HUDEP-2 (cell line): ENCODE results near the gene ATF1.
A peak's percentile ranks its signal among the peaks of the same experiment; 100 is the strongest.

Experiments used
- DNase-seq, 76 experiments: peaks; one replicate each; lab custom pipeline; 2025; ENCODE audit not compliant: unreplicated experiment in 76 of 76; lab: John Stamatoyannopoulos, UW

The ATF1 gene

DNA sequence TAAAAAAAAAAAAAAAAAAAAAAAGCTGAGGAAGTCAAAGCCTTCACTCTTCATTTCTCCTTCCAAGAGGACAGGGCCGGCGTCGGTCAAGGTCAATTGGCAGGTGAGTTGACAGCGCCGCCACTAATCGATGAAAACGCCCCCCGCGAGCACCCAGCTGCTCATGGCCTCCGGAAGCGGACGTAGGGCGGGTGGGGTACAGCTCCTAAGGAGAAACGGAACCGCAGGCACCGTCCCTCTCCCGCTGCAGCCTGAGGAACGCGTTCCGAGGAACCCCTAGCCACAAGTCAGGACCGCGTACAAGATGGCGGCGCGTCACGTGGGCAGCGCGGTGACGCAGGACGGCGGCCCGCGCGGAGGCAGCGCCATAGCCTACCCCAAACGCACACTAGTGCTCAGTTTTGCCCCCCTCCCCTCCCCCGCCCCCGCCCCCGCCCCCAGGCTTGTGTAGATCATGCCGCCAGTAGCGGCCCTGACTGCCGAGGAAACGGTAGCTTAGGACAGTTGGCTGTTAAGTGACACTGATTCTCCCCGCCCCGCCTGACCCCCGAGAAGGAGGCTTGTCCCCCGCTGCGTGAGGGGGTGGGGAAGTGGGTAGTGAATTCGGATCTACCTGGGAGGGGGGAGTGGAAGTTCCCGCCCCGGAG lies at the start of gene ATF1:
Gene ATF1 (plus strand): TSS at position 463 of the 647 bp plus-strand sequence. CDS start 16,045 bp downstream, outside the sequence.
- DNase-seq: peak in 74 of 76 experiments; percentile 34 to 90 (median 80)

DNA sequence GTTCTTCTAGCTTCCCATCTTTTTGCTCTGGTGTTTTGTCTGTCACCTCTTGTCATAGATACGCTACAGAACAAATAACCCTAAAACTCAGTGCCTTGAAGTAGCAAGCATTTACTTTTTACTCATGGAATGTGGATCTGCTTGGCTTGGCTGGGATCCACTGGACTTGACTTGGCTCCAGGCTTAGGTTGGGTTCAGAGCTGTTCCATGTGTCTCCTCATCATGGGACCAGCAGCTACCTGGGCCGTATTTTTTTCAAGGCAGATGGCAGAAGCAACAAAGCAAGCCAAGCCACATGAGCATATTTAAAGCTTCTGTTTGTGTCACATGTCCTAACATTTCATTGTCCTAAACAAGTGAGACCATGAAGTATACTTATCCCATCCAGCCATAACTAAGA lies 48.7 kb upstream of the ATF1 start:
- DNase-seq: no peak

DNA sequence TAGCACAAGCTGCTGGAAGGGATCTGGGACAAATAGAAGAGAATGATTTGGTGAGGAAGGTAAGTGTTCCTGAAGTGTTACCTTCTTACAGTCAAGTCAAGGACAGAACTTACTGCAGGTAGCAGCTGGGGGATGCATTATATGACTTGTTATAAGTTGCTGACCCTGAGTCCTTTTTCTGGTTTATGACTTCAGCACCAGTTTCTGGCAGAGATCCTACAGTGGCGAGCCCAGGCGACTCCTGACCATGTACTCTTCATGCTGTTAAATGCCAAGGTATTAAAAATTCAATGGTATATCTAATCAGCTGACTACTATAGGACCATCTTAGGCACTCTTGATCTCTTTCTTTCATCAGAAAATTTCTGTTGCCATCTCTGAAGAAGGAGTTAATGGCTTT lies 45.1 kb upstream of the ATF1 start:
- no peak for DNase-seq

DNA sequence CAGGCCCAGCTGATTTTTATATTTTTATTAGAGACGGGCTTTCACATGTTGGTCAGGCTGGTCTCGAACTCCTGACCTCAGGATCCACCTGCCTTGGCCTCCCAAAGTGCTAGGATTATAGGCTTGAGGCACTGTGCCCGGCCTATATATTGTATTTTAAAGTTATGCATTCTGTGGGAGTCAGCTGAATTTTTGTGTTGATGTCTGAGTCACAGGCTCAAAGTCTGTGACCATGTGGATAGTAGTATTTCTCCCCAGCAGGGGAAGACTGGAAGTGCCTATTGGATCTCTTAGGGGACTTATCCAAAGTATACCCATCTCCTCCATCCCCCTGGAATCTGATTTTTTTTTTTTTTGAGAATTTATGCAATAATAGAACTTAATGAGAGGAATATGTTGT lies 43.8 kb upstream of the ATF1 start:
- DNase-seq: no peak

DNA sequence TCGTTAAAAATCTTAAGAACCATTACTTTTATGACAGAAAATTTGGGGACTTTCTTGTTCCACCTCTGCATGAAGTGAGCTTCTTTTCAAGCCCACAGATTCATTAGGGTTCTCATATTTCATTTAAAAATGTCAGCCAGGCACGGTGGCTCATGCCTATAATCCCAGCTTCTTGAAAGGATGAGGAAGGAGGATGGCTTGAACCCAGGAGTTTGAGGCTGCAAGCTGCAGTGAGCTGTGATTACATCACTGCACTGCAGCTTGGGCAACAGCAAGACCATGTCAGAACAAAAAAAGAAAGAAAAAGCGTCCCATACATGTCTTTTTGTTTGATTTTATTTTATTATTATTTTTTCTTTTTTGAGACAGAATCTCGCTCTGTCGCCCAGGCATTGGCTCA lies 43.4 kb upstream of the ATF1 start:
- no peak for DNase-seq

DNA sequence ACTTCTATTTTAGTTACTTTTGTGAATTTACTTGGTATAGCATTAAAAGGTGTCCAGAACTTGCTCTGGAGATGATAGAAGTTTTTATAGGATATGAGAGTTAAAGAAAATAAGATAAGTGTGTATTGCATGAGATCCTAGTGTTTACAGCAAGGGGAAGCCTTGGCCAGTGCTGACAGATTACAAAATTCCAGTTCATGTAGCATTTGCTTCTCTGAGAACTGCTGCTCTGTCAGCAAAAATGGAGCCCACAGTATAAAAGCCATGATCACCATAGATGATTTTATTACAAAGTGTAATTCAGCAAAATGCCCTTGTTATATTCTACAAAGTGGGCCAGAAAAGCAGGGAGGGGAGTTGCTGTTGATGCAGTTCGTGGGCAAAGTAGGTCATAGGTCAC lies 40.0 kb upstream of the ATF1 start:
- DNase-seq: no peak

DNA sequence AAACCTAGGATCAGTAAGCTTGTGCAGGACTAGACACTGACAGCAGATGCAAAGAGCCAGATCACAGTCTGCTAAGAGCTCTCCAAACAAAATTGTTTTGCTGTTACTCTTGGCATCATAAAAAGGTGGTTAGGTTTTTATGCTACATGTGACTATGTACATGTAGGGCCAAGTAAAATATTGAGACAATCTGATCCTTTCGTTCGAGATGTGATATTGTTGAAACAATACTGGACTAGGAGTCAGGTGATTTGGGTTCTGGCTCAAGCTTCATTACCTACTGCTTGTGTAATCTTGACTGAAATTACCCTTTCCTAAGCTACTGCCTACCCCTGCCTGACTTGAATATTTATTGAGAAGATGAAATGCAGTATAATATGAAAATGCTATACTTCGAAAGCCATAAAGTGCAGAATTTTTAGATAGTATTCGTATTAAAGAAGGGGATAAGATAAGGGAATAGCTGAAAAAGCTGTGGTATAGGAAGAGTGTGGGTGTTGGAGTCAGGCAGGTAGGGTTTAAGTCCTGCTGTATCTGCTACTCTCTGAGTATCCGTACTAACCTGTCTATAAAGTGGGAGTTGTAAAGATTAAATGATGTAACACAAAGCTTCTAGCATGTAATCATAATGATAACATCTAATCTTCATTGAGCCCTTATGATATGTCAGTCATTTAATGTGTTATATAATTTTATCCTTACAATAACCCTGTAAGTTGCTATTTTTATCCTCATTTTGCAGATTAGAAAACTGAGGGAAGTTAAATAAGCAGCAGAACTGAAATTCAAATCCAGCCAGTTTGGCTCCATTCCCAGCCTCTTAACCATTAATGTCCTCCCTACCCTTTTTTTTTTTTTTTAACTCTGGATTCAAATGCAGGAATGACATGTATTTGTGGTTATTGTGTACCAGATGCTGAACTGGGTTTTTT lies 38.6 kb upstream of the ATF1 start:
- DNase-seq: no peak

DNA sequence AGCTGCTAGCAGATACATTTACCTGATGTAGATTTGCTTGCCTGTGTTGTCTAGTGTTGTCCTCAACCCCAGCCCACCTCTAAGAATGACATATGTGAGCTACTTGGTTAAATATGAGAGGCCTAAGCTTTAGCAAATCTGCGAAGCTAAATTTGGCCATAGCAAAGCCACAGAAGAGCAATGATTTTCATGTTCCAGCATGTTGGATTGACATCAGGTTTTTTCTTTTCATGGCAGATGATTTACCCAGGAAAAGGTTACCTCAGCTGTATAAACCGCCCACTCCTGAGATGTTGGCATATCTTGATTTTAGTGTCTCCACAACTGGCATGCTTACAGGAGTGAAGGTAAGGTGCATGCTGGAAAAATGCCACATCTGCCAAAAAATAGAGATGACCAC lies 36.4 kb upstream of the ATF1 start:
- no peak for DNase-seq

DNA sequence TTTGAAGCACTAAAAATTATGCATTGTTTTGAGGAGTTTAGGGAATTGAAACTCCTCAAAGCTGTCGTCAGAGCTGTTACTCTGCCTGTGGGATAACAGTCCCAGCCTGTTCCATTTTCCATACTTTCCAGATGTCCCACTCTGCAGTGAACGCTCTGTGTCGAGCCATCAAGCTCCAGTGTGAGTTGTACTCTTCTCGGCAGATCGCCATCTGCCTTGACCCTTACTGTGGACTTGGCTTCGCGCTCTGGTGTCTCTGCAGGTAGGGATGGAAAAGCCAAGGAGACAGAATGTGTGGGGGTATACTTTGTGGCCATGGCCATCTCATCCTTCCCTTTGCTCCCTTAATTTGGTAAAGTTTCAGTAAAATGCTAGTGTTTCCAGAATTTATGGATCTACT lies 35.5 kb upstream of the ATF1 start:
- DNase-seq: no peak

DNA sequence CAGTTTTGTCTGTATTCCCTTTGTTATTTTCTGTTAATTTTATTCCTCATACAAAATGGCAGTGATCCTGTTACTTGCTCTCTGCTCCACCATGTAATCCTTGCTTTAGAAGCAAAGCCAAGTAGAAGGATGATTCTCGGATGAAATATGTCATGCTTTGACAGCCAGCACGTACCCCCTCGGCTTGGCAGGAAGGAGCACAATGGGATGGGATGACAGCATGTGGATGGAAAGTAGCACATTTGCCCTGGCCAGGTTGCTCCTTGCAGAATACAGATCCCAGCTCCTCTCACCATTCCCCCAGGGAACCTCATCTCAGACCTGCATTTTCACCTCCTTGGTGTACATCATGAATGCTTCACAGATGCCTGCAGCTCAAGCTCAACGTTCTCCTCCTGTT lies 35.1 kb upstream of the ATF1 start:
- no peak for DNase-seq

DNA sequence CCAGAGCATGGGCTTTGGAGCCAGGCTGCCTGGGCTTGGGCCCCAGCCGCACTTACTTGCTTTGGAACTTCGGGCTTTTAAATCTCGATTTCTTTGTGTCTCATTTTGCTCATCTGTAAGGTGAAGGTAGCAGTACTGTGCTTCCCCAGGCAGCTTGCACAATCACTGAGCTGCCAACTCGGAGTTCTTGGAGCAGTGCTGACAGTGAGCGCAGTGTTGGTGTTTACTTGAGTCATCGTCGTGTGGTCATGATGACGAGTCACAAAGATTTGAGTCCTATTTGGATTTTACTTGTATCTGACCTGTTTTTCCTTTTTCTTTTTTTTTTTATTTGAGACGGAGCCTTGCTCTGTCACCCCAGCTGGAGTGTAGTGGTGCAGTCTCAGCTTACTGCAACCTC lies 31.3 kb upstream of the ATF1 start:
- DNase-seq: no peak

DNA sequence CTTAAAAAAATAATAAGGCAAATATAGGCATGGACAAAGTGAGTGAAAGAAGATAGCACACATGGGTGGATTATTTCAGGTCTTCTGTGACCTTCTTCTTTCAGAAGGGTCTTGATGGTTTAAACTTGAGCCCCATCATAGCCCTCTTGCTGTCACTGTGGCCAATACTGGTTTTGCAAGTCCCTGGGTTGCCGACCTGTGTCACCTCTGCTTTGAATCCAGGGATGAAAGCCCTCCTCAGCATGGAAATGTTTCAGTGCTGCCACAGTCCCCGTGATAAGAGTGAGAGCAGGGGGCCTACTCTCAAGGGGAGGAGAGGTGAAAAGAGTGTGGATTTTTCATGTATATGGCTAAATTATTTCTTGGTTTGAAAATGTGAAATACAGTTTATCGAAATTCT lies 30.2 kb upstream of the ATF1 start:
- no peak for DNase-seq

DNA sequence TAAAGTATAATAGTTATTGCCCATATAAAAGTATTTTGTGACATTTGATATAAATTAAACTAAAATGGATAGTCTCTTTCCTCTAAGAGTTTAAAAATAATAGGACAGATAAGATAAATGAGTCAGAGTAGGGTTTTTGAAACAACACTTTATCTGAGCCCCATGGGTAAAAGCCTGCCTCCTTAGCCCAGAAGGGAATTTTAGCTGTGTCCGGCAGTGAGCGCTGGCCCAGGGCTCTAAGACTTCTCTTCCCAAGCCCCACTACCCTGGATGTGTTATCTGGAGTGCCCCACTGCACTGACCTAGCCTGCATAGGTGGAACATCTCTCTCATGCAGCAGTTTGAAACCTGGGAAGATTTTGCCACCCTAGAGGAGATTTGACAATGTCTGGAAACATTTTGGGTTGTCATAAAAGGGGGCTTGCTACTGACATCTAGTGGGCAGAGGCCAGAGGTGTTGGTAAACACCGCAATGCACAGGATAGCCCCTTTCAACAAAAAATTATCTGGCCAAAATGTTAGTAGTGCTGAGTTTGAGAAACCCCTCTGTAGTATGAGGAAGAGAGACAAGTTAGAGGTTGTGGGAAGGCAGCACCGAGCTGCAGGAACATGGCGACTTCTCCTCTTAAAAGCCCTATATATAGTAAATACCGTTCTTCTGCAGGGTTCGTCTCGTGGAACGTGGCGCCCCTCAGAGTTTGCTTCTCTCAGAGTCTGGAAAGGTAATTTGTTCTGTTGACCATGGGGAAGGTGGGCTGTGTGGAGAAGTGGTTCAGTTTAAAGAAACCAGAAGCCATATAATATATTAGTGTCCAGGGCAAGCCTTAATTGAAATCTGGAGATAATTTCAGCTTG lies 29.3 kb upstream of the ATF1 start:
- DNase-seq: peak in 24 of 76 experiments; percentile 1 to 37 (median 13)

DNA sequence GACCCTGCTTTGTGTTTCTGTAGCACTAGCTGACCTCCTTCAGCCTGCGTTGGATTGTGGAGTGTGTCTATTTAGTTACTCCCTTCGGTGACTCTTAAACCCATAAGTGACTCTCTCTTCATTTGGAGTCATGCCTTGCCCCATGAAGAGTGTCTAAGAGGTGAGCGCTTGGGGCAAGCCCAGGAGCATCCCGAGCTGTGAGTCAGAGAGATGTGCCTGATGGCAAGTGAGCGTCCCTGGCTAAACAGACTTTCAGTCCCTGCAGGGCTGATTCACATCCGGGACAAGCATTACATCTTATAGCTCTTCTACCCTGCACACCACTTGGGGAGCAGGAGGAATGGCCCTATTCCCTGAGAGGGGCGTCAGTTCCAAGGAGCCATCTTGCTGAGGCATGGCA lies 24.3 kb upstream of the ATF1 start:
- no peak for DNase-seq

DNA sequence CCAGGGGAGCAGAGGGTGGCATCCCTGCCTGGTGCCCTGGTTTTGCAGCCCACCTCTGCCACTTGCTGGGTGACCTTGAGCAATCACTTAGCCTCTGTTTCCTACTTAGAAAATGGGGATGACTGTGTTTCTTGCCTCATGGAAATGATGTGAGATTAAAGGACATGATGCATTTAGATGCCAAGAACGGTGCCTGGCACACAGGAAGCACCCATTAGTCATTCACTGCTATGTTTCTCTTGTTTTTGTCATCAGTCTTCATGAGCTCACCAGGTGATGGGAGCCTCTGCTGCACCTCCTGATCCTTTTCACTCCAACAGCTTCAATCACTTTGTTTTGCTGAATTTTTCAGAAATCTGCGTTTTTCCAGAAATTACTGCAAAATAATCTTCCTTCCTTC lies 23.6 kb upstream of the ATF1 start:
- DNase-seq: no peak

DNA sequence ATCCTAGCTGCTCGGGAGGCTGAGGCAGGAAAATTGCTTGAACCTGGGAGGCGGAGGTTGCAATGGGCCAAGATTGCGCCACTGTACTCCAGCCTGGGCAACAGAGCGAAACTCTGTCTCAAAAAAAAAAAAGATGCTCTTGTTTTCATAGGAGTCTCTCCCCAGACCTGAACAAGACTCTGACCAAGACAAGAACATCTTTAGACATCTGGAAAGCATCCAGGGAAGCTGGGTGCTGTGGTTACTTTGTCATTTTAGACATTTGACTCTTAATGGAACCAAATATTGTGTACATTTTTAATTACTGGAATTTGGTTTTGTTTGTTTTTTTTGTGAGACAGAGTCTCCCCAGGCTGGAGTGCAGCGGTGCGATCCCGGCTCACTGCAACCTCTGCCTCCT lies 21.1 kb upstream of the ATF1 start:
- no peak for DNase-seq

DNA sequence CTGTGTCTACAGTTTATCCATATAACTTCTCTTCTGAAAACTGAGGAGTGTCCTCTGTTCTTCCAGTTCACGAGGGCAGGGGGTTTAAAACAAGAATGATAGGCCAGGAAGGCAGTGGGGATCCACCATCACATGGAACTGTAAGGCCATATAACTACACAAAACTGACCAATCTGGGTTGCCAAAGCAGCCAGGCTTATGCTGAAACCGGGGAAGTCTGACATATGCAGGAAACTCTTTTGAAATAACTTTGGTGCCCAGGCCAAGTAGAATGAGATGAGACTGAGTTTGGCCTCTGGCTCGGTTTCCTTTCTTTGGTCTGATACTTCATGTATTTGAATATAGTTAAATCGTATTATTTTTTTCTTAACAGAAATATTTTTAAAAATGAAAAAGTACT lies 18.0 kb upstream of the ATF1 start:
- DNase-seq: no peak

DNA sequence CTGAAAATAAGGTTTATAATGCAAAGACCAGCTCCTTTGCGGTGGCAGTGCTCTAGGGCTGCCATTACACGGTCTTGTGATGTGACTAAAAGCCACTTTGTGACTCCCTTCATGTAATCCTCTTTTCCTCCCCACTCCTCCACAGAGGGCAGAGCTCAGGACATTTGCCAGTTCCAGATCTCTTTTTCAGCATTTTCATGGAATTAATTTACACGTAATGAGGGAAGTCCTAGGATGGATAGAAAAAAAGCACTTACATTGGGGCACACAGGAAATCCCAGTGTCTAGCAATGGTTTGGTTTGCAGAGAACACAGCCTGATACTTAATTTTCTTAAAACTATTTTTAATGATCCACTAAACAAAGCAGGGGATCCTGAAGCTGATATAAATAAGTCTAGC lies 17.5 kb upstream of the ATF1 start:
- no peak for DNase-seq

DNA sequence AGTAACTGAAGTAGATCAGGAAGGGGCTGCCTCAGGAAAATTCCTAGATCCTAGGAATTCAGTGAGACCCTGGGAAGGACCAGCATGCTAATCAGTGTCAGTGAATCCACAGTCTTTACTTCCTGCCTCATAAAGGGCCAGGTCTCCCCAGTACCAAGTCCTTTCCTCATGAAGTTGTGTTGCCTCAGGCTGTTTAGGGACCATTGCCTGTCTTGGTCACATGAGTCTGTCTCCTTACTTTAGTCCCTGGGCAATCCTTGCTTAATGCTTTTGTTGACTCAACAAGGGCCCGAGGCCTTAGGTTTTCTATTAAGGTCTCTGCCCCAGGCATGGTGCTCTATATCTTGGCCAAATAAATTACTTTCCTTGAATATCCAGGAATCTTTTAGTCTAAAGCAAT lies 16.1 kb upstream of the ATF1 start:
- DNase-seq: no peak

DNA sequence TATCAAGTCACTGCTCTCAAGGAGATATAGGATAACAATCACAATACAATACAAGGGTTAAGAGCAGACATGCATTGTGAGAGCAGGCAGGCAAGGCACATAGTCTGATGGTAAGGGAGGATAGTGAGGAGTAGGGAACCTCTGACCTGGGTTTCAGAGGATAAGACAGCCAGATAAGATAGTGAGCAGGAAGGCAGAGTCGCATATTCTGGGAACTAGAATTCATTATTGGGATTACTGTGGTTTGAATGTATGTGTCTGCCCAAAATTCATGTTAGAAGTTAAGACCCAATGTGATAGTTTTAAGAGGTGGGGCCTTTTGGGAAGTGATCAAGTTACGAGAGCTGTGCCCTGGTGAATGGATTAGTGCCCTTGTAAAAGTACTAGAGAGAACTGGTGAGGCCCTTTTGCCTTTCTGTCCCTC lies 14.4 kb upstream of the ATF1 start:
- DNase-seq: peak in 7 of 76 experiments; percentile 4 to 26 (median 9)

DNA sequence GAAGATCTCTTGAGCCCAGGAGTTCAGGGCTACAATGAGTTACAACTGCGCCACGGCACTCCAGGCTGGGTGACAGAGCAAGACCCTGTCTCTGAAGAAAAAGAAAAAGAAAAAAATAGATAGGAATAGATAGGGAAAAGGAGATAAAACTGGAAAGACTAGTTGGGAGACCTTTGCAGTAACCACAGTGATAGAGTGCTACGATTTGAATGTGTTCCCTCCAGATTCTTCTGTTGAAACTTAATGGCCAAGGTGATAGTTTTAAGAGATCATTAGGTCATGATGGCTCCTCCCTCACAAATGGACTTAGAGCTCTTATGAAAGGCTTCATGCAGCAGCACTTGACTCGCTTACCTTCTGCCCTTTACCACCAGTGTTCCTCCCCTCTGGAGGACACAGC lies 13.5 kb upstream of the ATF1 start:
- no peak for DNase-seq
